BLaER1 (cell line): ENCODE measurements around the gene ZNF366.
"Not testable (repeated sequence)": the region's sequence is repeated elsewhere in the genome, so short reads cannot be mapped to it uniquely, and the experiment has no call there.

Experiments
- H3K27ac ChIP-seq: shearing (Covaris generic); formaldehyde crosslinking; 2 replicates; pipeline ENCODE4 v1.8.1; 2022
- H3K27me3 ChIP-seq: shearing (Covaris generic); formaldehyde crosslinking; 2 replicates; pipeline ENCODE4 v1.8.1; 2022
- H3K36me3 ChIP-seq: shearing (Covaris generic); formaldehyde crosslinking; 2 replicates; pipeline ENCODE4 v1.8.1; 2022
- H3K4me1 ChIP-seq: shearing (Covaris generic); formaldehyde crosslinking; 2 replicates; pipeline ENCODE4 v1.8.1; 2022
- H3K4me2 ChIP-seq: shearing (Covaris generic); formaldehyde crosslinking; 2 replicates; pipeline ENCODE4 v1.8.1; 2022
- H3K4me3 ChIP-seq: shearing (Covaris generic); formaldehyde crosslinking; 2 replicates; pipeline ENCODE4 v1.8.1; 2022
- H3K9ac ChIP-seq: shearing (Covaris generic); formaldehyde crosslinking; 2 replicates; pipeline ENCODE4 v1.8.1; 2022
- H3K9me3 ChIP-seq: shearing (Covaris generic); formaldehyde crosslinking; 2 replicates; pipeline ENCODE4 v1.8.1; 2022
- H4K20me1 ChIP-seq: shearing (Covaris generic); formaldehyde crosslinking; 2 replicates; pipeline ENCODE4 v1.8.1; 2022
- Cebpa-rat ChIP-seq: shearing (Covaris generic); IDR thresholded peaks from 2 replicates; pipeline ENCODE4 v1.8.1; 2022

The ZNF366 gene

GRCh38 chr5:72412283-72413055 is 94.7 kb downstream of the ZNF366 start:
- H3K27ac ChIP-seq: no peak overlapping the region
- no peak overlapping the region for H3K9ac ChIP-seq
- H3K9me3 ChIP-seq: peaks cover 4% of the 10 kb centered on the region
- no peaks in the 10 kb centered on the region for H3K36me3 ChIP-seq
- no peaks in the 10 kb centered on the region for H4K20me1 ChIP-seq
- H3K27me3 ChIP-seq: no peaks in the 10 kb centered on the region
- no peak overlapping the region for H3K4me3 ChIP-seq
- H3K4me2 ChIP-seq: no peak overlapping the region
- TF ChIP-seq Cebpa-rat: no peak
- H3K4me1 ChIP-seq: no peaks in the 10 kb centered on the region

DNA sequence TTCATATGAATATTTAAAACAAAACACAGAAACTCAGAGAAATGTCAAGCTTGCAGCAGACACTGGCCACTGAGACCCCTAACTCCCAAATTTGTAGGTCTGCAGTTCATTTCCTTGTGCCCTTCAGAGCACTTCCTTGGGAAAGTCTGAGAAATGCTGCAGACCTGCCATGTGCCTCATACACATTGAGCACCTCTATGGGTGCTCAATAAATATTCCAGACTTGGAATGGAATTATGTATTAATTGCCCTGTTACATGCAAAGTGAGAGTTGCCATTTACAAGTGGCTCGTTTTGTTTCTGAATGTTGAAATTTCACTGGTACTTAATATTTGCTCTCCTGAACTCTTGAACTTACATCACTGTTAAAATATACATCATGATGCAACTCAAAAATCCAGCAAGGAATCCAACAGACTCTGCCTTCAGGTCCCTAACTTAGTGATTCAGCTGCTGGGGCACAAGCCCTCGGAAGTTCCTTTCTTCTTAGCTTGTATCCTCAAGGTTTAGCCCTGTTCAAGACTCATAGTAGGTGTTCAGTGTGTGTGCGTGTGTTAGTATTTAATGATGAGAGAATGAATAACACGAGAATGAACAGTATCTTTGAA is 96.4 kb downstream of the ZNF366 start:
- Histone ChIP-seq H3K4me3 (no peak overlapping the region), H3K9ac (no peak overlapping the region), H3K27me3 (no peaks in the 10 kb centered on the region), H3K4me1 (no peaks in the 10 kb centered on the region), H3K27ac (no peak overlapping the region), H4K20me1 (no peaks in the 10 kb centered on the region), H3K4me2 (no peak overlapping the region), H3K36me3 (no peaks in the 10 kb centered on the region), H3K9me3 (no peaks in the 10 kb centered on the region)
- no peak for TF ChIP-seq Cebpa-rat

GRCh38 chr5:72408603-72409002 is 98.6 kb downstream of the ZNF366 start:
- no peaks in the 10 kb centered on the region for H4K20me1 ChIP-seq
- no peak overlapping the region for H3K27ac ChIP-seq
- H3K4me1 ChIP-seq: no peaks in the 10 kb centered on the region
- H3K4me2 ChIP-seq: no peak overlapping the region
- no peak overlapping the region for H3K4me3 ChIP-seq
- no peak for TF ChIP-seq Cebpa-rat
- H3K27me3 ChIP-seq: no peaks in the 10 kb centered on the region
- no peaks in the 10 kb centered on the region for H3K36me3 ChIP-seq
- no peak overlapping the region for H3K9ac ChIP-seq
- H3K9me3 ChIP-seq: peaks cover 15% of the 10 kb centered on the region

- Histone ChIP-seq H4K20me1 (no peaks in the 10 kb centered on the region), H3K4me2 (no peak overlapping the region), H3K36me3 (no peaks in the 10 kb centered on the region), H3K27ac (no peak overlapping the region), H3K4me3 (no peak overlapping the region), H3K9ac (no peak overlapping the region), H3K9me3 (peaks cover 18% of the 10 kb centered on the region), H3K27me3 (no peaks in the 10 kb centered on the region), H3K4me1 (no peaks in the 10 kb centered on the region)
- TF ChIP-seq Cebpa-rat: no peak
These were observed 99.1 kb downstream of the ZNF366 start for GRCh38 chr5:72408127-72408526.

GRCh38 chr5:72407541-72407940 is 99.7 kb downstream of the ZNF366 start:
- Histone ChIP-seq H3K9me3 (peaks cover 24% of the 10 kb centered on the region), H3K27me3 (no peaks in the 10 kb centered on the region), H3K9ac (no peak overlapping the region), H3K4me2 (no peak overlapping the region), H3K4me1 (no peaks in the 10 kb centered on the region), H3K27ac (no peak overlapping the region), H4K20me1 (no peaks in the 10 kb centered on the region), H3K4me3 (no peak overlapping the region), H3K36me3 (no peaks in the 10 kb centered on the region)
- TF ChIP-seq Cebpa-rat: no peak

GRCh38 chr5:72407078-72407477 is 100.1 kb downstream of the ZNF366 start:
- H4K20me1 ChIP-seq: no peaks in the 10 kb centered on the region
- peaks cover 29% of the 10 kb centered on the region for H3K9me3 ChIP-seq
- no peaks in the 10 kb centered on the region for H3K36me3 ChIP-seq
- no peaks in the 10 kb centered on the region for H3K4me1 ChIP-seq
- no peak overlapping the region for H3K4me3 ChIP-seq
- H3K4me2 ChIP-seq: no peak overlapping the region
- H3K27ac ChIP-seq: no peak overlapping the region
- no peak for TF ChIP-seq Cebpa-rat
- no peaks in the 10 kb centered on the region for H3K27me3 ChIP-seq
- no peak overlapping the region for H3K9ac ChIP-seq

- H3K4me2 ChIP-seq, H3K4me1 ChIP-seq, H3K4me3 ChIP-seq, H3K27me3 ChIP-seq, H4K20me1 ChIP-seq, H3K36me3 ChIP-seq, H3K27ac ChIP-seq, H3K9ac ChIP-seq: not testable (repeated sequence)
- peaks cover 52% of the 10 kb centered on the region for H3K9me3 ChIP-seq
These were observed 102.4 kb downstream of the ZNF366 start for GRCh38 chr5:72404771-72405170.

DNA sequence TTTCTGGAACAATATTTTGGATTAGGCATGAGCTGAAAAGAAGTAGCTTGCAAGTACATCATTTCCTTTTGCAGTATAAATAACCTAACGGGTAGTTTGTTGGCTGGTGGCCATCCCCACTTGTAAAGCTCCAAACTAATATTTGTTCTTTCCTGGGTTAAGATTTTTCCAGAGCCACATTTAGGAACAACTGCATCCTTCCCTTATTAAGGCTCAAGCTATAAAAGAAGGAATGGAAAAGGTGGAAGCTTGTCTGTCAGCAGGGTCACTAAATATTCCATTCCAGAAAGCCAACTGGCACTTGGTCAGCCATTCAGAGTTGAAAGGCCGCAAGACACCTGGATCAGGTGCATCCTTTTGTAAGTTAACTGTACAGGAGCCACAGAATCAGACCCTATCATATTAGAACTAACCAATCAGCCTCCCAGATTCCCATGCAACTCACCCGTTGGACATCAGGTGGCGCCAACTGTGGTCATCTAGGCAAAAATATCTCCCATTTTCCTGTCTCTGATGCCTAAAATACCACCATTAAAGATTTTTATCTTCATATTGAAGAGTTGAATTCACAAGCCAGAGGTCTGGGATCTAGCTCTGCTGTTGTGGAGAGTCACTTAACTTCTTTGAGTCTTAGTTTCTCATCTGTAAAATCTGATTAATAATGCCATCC is 104.1 kb downstream of the ZNF366 start:
- peaks cover 53% of the 10 kb centered on the region for H3K9me3 ChIP-seq
- H3K4me2 ChIP-seq: no peak overlapping the region
- no peak overlapping the region for H3K9ac ChIP-seq
- no peak overlapping the region for H3K4me3 ChIP-seq
- H3K27me3 ChIP-seq: no peaks in the 10 kb centered on the region
- no peaks in the 10 kb centered on the region for H3K36me3 ChIP-seq
- H4K20me1 ChIP-seq: no peaks in the 10 kb centered on the region
- H3K27ac ChIP-seq: no peak overlapping the region
- no peak for TF ChIP-seq Cebpa-rat
- no peaks in the 10 kb centered on the region for H3K4me1 ChIP-seq

GRCh38 chr5:72402381-72402890 is 104.8 kb downstream of the ZNF366 start:
- H3K4me3 ChIP-seq: no peak overlapping the region
- H3K27me3 ChIP-seq: no peaks in the 10 kb centered on the region
- no peaks in the 10 kb centered on the region for H3K36me3 ChIP-seq
- H4K20me1 ChIP-seq: no peaks in the 10 kb centered on the region
- H3K9ac ChIP-seq: no peak overlapping the region
- H3K4me2 ChIP-seq: no peak overlapping the region
- no peak overlapping the region for H3K27ac ChIP-seq
- no peak for TF ChIP-seq Cebpa-rat
- no peaks in the 10 kb centered on the region for H3K4me1 ChIP-seq
- peaks cover 53% of the 10 kb centered on the region for H3K9me3 ChIP-seq

DNA sequence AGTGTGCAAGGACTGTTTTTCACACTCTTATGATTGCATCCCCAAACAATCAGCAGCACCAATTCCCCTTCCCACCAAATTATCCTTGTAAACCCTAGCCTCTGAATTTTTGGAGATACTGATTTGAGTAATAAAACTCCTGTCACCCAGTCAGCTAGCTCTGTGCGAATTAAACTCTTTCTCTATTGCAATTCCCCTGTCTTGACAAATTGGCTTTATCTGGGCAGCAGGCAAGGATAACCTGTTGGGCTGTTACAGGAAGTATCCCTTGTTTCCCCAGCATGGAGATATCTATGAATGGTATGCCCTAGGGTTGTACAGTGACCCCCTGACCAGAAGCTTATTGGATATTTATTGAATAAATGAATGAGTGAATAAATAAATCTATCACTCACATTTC is 106.3 kb downstream of the ZNF366 start:
- TF ChIP-seq Cebpa-rat: no peak
- Histone ChIP-seq H3K27ac (no peak overlapping the region), H3K27me3 (no peaks in the 10 kb centered on the region), H4K20me1 (no peaks in the 10 kb centered on the region), H3K4me1 (no peaks in the 10 kb centered on the region), H3K4me3 (no peak overlapping the region), H3K9ac (no peak overlapping the region), H3K4me2 (no peak overlapping the region), H3K9me3 (peaks cover 53% of the 10 kb centered on the region), H3K36me3 (no peaks in the 10 kb centered on the region)
